GM12864 (cell line): ENCODE results near the gene DTNB.

Source experiments
- DNase-seq: peaks from one replicate; pipeline ENCODE4 v3.0.0-alpha.2; 2011; ENCODE audit warnings: low read depth
- H3K4me3 ChIP-seq: 2 replicates; pipeline ENCODE4 v1.5.1; 2011; ENCODE audit warnings: mild to moderate bottlenecking, low read depth, low read length, control low read depth
- TF ChIP-seq, protein P1 (sequence below): IDR thresholded peaks from 2 replicates; pipeline ENCODE4 v1.5.1; 2011; ENCODE audit warnings: low read depth, mild to moderate bottlenecking, moderate library complexity, low read length, control low read depth, inconsistent platforms; ENCODE audit errors: missing control alignments

Gene DTNB

DNA sequence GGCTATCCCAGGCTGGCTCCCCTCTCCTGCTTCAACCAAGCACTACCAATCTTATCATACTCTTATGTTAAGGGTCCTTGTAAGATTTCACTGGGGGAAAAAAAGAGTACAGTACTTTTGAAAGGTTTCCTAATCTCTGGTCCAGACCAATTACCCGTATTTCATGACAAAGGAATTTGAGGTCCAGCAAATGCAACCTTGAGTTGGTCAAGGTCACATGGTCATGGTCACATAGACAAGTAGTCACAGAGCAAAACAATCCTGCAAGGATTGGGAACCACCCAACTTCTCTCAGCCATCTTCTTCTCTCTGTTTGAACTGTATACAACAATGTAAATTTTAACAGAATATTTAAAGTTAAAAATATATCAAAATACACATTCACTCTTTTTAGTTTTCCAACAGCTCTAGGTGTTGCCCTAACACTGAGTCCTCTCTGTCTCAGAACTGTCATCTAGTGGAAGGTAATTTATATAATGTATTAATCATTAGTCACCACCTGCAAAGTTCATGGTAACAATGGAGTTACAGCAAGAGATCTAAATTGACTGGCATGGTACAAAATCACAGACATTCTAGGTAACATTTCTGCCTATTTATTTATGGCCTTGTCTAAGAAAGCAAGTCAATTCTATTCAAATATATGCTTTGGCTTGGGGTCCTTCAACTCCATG is 21.5 kb downstream of the DTNB start:
- no peak for DNase-seq
- TF ChIP-seq, protein P1, sequence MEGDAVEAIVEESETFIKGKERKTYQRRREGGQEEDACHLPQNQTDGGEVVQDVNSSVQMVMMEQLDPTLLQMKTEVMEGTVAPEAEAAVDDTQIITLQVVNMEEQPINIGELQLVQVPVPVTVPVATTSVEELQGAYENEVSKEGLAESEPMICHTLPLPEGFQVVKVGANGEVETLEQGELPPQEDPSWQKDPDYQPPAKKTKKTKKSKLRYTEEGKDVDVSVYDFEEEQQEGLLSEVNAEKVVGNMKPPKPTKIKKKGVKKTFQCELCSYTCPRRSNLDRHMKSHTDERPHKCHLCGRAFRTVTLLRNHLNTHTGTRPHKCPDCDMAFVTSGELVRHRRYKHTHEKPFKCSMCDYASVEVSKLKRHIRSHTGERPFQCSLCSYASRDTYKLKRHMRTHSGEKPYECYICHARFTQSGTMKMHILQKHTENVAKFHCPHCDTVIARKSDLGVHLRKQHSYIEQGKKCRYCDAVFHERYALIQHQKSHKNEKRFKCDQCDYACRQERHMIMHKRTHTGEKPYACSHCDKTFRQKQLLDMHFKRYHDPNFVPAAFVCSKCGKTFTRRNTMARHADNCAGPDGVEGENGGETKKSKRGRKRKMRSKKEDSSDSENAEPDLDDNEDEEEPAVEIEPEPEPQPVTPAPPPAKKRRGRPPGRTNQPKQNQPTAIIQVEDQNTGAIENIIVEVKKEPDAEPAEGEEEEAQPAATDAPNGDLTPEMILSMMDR: no peak
- H3K4me3 ChIP-seq: no peak overlapping the region

DNA sequence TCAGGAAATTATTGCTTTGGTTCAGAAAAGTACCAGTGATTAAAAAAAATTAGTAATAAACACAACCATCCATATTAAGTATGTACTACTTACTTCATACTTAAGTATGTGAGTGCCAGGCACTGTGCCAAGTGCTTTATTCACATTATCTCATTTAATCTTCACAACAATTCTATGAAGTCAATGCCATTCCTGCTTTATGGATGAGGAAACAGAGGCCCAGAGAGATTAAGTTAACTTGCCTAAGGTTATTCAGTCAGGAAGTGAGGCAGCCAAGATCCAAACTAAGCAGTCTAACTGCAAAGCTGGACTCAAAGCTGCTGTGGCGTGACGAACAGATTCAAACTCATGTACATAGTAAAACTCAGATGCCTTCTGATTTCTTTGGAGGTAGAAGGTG is 22.3 kb downstream of the DTNB start:
- no peak overlapping the region for H3K4me3 ChIP-seq
- no peak for DNase-seq
- TF ChIP-seq, protein P1: no peak

DNA sequence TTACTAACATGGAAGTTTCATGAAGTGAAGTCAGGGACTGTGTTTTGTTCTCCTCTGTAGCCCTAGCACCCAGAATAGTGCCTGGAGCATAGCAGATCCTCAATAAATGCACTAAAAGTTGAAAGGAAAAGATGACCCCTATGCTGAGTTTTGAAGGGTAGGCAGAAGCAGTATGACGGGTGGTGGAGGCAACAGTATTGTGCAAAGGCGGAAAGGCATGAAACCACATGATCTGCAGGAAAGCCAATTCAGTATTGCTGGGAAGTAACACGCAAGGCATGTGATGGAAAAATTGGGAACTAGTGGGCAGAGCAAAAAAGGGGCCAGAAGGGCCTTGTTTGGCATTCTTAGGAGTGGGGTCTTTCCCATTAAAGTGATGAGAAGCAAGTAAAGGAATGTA is 23.1 kb downstream of the DTNB start:
- TF ChIP-seq, protein P1: no peak
- no peak overlapping the region for H3K4me3 ChIP-seq
- DNase-seq: no peak

DNA sequence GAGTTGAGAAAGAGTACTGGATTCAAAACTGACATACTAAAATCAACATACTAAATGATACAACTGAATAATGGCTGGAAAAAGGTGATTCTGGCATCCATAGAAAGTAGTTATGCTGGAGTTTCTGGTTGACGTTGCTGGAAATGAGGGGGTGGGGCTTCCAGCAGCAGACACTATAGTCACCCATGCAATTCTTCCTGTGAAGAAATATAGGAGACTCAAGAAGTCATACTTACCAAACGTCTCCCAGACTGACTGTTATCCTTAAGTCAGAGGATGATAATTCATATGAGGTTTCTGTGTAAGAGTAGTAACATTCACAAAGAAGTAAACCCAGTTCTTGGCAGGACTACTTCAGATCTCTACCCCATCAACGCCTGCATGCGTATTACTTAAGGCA is 23.6 kb downstream of the DTNB start:
- no peak for DNase-seq
- TF ChIP-seq, protein P1: no peak
- no peak overlapping the region for H3K4me3 ChIP-seq

DNA sequence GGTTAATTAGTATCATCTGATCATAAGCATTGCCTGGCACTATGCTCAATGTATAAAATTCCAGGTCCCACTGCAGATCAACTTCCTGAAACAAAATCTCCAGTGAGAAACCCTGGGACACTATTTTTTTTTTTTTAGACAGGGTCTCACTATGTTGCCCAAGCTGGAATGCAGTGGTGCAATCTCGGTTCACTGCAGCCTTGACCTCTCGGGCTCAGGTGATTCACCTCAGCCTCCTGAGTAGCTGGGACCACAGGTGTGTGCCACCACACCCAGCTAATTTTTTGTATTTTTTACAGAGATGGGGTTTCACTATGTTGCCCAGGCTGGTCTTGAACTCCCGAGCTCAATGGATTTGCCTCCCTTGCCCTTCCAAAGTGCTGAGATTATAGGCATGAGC is 31.1 kb downstream of the DTNB start:
- TF ChIP-seq, protein P1: no peak
- DNase-seq: no peak
- no peak overlapping the region for H3K4me3 ChIP-seq

DNA sequence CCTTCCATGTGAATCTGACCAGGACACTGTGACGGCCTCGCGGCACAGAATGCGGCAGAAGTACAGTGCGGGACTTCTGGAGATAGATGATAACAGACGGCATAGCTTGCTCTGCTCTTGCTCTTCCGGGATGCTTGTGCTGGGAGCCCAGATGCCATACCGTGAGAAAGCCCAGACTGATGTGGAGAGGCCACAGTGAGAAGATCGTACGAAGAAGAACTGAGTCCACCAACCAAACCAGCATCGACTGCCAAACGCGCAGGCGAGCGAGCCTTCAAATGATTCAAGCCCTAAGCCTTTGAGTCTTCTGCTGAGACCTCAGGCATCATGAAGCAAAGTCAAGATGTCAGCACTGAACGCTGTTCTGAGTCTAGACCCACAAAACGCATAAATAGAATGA is 33.7 kb downstream of the DTNB start:
- no peak for DNase-seq
- TF ChIP-seq, protein P1: no peak
- H3K4me3 ChIP-seq: no peak overlapping the region

DNA sequence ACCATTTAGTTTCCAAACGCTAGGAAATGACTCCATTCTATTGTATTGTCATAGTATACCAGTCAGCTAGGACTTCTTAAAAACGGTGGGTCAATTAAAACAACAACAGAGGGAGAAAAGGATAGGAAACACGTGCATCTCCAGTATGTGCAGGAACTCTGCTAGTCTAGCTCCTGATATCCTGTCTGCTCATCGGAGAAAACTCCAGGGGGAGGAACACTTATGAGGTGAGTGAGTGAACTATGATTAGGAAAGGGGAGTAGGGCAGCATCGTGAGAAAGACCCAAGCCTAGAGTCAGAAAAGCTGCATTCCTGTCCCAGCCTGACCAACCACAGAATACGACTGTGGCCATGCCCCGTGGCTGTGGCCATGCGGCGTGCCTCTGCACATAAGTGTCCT is 34.2 kb downstream of the DTNB start:
- TF ChIP-seq, protein P1: no peak
- H3K4me3 ChIP-seq: no peak overlapping the region
- DNase-seq: no peak
